Measurements from ENCODE around the gene CTXND2.
"Not testable (repeated sequence)": the region's sequence is repeated elsewhere in the genome, so short reads cannot be mapped to it uniquely, and the experiment has no call there.

CTXND2 gene

GRCh38 chr1:150893336-150893913 is 6.5 kb downstream of the CTXND2 start:
- no peak for DNase-seq

GRCh38 chr1:150895618-150896017 is 8.7 kb downstream of the CTXND2 start:
- DNase-seq = no peak

- not testable (repeated sequence) for DNase-seq
These were observed 12.9 kb downstream of the CTXND2 start for GRCh38 chr1:150899795-150900194.

GRCh38 chr1:150902346-150902745 is 15.4 kb downstream of the CTXND2 start:
- no peak for DNase-seq

GRCh38 chr1:150902751-150903150 is 15.8 kb downstream of the CTXND2 start:
- DNase-seq = no peak

GRCh38 chr1:150905301-150905700 is 18.4 kb downstream of the CTXND2 start:
- no peak for DNase-seq

- DNase-seq = no peak
These were observed 19.4 kb downstream of the CTXND2 start for GRCh38 chr1:150906329-150906728.

- DNase-seq = no peak
These were observed 19.9 kb downstream of the CTXND2 start for GRCh38 chr1:150906813-150907212.

GRCh38 chr1:150909585-150910180 is 22.7 kb downstream of the CTXND2 start:
- DNase-seq = no peak

GRCh38 chr1:150912623-150913022 is 25.7 kb downstream of the CTXND2 start:
- DNase-seq = no peak

- DNase-seq = no peak
These were observed 30.5 kb downstream of the CTXND2 start for GRCh38 chr1:150917387-150917786.

- peak; percentile 75 for DNase-seq
These were observed 35.6 kb downstream of the CTXND2 start for GRCh38 chr1:150922519-150922975.

GRCh38 chr1:150925080-150925479 is 38.1 kb downstream of the CTXND2 start:
- no peak for DNase-seq

- peak; percentile 99 for DNase-seq
These were observed 39.3 kb downstream of the CTXND2 start, which contains the start of gene SETDB1 for GRCh38 chr1:150926097-150926741. SETDB1 (plus strand) TSS chr1:150926363; CDS start chr1:150927715, 1,352 bp downstream.

- no peak for DNase-seq
These were observed 40.7 kb downstream of the CTXND2 start for GRCh38 chr1:150927624-150928023.

GRCh38 chr1:150928286-150928685 is 41.4 kb downstream of the CTXND2 start:
- DNase-seq = no peak

- DNase-seq = not testable (repeated sequence)
These were observed 41.8 kb downstream of the CTXND2 start for GRCh38 chr1:150928775-150929174.

- no peak for DNase-seq
These were observed 44.8 kb downstream of the CTXND2 start for GRCh38 chr1:150931773-150932172.

GRCh38 chr1:150944856-150945255 is 57.9 kb downstream of the CTXND2 start:
- DNase-seq = no peak

GRCh38 chr1:150954708-150955107 is 67.8 kb downstream of the CTXND2 start:
- no peak for DNase-seq

- DNase-seq = no peak
These were observed 68.3 kb downstream of the CTXND2 start for GRCh38 chr1:150955280-150955679.

- no peak for DNase-seq
These were observed 70.7 kb downstream of the CTXND2 start for GRCh38 chr1:150957666-150958065.

- no peak for DNase-seq
These were observed 73.7 kb downstream of the CTXND2 start for GRCh38 chr1:150960646-150961045.

GRCh38 chr1:150961756-150962155 is 74.8 kb downstream of the CTXND2 start:
- no peak for DNase-seq
